WTC11 (cell line): ENCODE measurements around the gene PLPP1. TPM values are rescaled to one million over a fixed set of nuclear protein-coding genes. Genes with fewer than 3 reads are reported as not detected.

Experiments
- ATAC-seq: fragments of 200-7000 bp; cut with Tn5 transposase; 2 replicates; pipeline ENCODE4 v1.10.0; 2021; ENCODE audit warnings: mild to moderate bottlenecking, moderate library complexity
- CTCF ChIA-PET: fragments of 300-600 bp; sonication (Branson Sonifier 250); formaldehyde crosslinking; loops from one replicate; lab custom pipeline; 2021; ENCODE audit warnings: antibody characterized with exemption; lab: Charles Lee
- POLR2A ChIA-PET: fragments of 350-600 bp; sonication (Branson Sonifier 250); formaldehyde crosslinking; loops from one replicate; lab custom pipeline; 2021; ENCODE audit warnings: antibody characterized with exemption; lab: Charles Lee
- DNase-seq: peaks from one replicate; pipeline ENCODE4 v3.0.0; 2021; ENCODE audit warnings: low spot score
- H3K27ac Mint-ChIP-seq: 2 replicates; pipeline ENCODE4 v1.8.0; 2021; ENCODE audit warnings: mixed read lengths
- H3K27me3 Mint-ChIP-seq: 2 replicates; pipeline ENCODE4 v1.8.0; 2021; ENCODE audit warnings: low read depth, mild to moderate bottlenecking, moderate library complexity, mixed read lengths
- H3K36me3 Mint-ChIP-seq: 2 replicates; pipeline ENCODE4 v1.8.0; 2021; ENCODE audit warnings: mixed read lengths
- H3K4me1 Mint-ChIP-seq: 2 replicates; pipeline ENCODE4 v1.8.0; 2022; ENCODE audit warnings: mixed read lengths
- H3K4me3 Mint-ChIP-seq: 2 replicates; pipeline ENCODE4 v1.8.0; 2021; ENCODE audit warnings: mild to moderate bottlenecking, moderate library complexity, mixed read lengths
- H3K9me3 Mint-ChIP-seq: 2 replicates; pipeline ENCODE4 v1.8.0; 2021; ENCODE audit warnings: mixed read lengths
- CTCF ChIP-seq: fragments of 200-600 bp; IDR thresholded peaks from 2 replicates; pipeline ENCODE4 v1.8.0; 2022; ENCODE audit warnings: antibody characterized with exemption
- E2F4 ChIP-seq: sonication (generic); formaldehyde crosslinking; IDR thresholded peaks from 2 replicates; pipeline ENCODE4 v1.8.1; 2022; ENCODE audit warnings: low read depth, mild to moderate bottlenecking, moderate library complexity, missing genetic modification reagents, borderline replicate concordance
- FOXK1 ChIP-seq: sonication (generic); formaldehyde crosslinking; IDR thresholded peaks from 2 replicates; pipeline ENCODE4 v1.8.0; 2022; ENCODE audit warnings: mild to moderate bottlenecking, moderate library complexity, missing genetic modification reagents
- MLX ChIP-seq: sonication (generic); formaldehyde crosslinking; IDR thresholded peaks from 2 replicates; pipeline ENCODE4 v1.8.1; 2023; ENCODE audit warnings: mild to moderate bottlenecking, missing genetic modification reagents, moderate library complexity
- MYBL2 ChIP-seq: sonication (generic); formaldehyde crosslinking; IDR thresholded peaks from 2 replicates; pipeline ENCODE4 v1.8.1; 2023; ENCODE audit warnings: mild to moderate bottlenecking, moderate library complexity, missing genetic modification reagents
- NR1H2 ChIP-seq: sonication (generic); formaldehyde crosslinking; IDR thresholded peaks from 2 replicates; pipeline ENCODE4 v1.9.0; 2021; ENCODE audit warnings: mild to moderate bottlenecking, moderate library complexity, missing genetic modification reagents
- STAT6 ChIP-seq: sonication (generic); formaldehyde crosslinking; conservative IDR thresholded peaks from 2 replicates; pipeline ENCODE4 v1.8.1; 2023; ENCODE audit warnings: mild to moderate bottlenecking, low read depth, missing genetic modification reagents, moderate library complexity
- ZNF121 ChIP-seq: sonication (generic); formaldehyde crosslinking; IDR thresholded peaks from 2 replicates; pipeline ENCODE4 v1.8.0; 2023; ENCODE audit warnings: missing genetic modification reagents
- ZNF281 ChIP-seq: sonication (generic); formaldehyde crosslinking; IDR thresholded peaks from 2 replicates; pipeline ENCODE4 v1.8.0; 2023; ENCODE audit warnings: mild to moderate bottlenecking, missing genetic modification reagents
- total RNA-seq: library from RNA; stranded (reverse); gene quantifications from 3 replicates; pipeline ENCODE4 v1.2.3, GENCODE V29; 2021

PLPP1 gene
- total RNA-seq, 1 experiment from 2014 or later, result 43.2 TPM

GRCh38 chr5:55427157-55427556, 107.6 kb downstream of the PLPP1 start (continued):
- no peak for TF ChIP-seq ZNF281 (CRISPR knock-in tag)
- no peak for TF ChIP-seq MYBL2 (CRISPR knock-in tag)
- no peak for TF ChIP-seq NR1H2 (CRISPR knock-in tag)
- TF ChIP-seq CTCF, result no peak
- TF ChIP-seq, all 79 proteins: peak for 0

- H3K4me3 Mint-ChIP-seq, result no peak overlapping the region
- H3K27ac Mint-ChIP-seq, result no peak overlapping the region
- H3K27me3 Mint-ChIP-seq, result no peaks in the 10 kb centered on the region
- ChIA-PET CTCF (no interaction called here), POLR2A (no interaction called here)
- peaks cover 32% of the 10 kb centered on the region for H3K9me3 Mint-ChIP-seq
- no peak for TF ChIP-seq STAT6 (CRISPR knock-in tag)
- peak; percentile 65; the same call in 1 of the 2 replicates for TF ChIP-seq ZNF121 (CRISPR knock-in tag)
- peaks cover 79% of the 10 kb centered on the region for H3K36me3 Mint-ChIP-seq
- peaks cover 15% of the 10 kb centered on the region for H3K4me1 Mint-ChIP-seq
- no peak for DNase-seq
- ATAC-seq, result no peak
These were observed 108.3 kb downstream of the PLPP1 start for GRCh38 chr5:55426455-55426854.

- POLR2A ChIA-PET, result no interaction called here
- no peak overlapping the region for H3K4me3 Mint-ChIP-seq
- ATAC-seq (no peak), DNase-seq (no peak)
- H3K36me3 Mint-ChIP-seq, result peaks cover 38% of the 10 kb centered on the region
- no peak for TF ChIP-seq E2F4 (CRISPR knock-in tag)
- H3K9me3 Mint-ChIP-seq, result peaks cover 5% of the 10 kb centered on the region; the same call in 1 of the 2 replicates
- H3K27ac Mint-ChIP-seq, result no peak overlapping the region; the same call in 1 of the 2 replicates
- CTCF ChIA-PET, result no interaction called here
- H3K27me3 Mint-ChIP-seq, result no peaks in the 10 kb centered on the region
- H3K4me1 Mint-ChIP-seq, result peaks cover 6% of the 10 kb centered on the region
These were observed 113.7 kb downstream of the PLPP1 start for GRCh38 chr5:55421074-55421529.

GRCh38 chr5:55418994-55419968, 115.5 kb downstream of the PLPP1 start:
- Mint-ChIP-seq H3K27me3 (no peaks in the 10 kb centered on the region), H3K4me3 (no peak overlapping the region), H3K4me1 (peaks cover 6% of the 10 kb centered on the region), H3K9me3 (peaks cover 5% of the 10 kb centered on the region; the same call in 1 of the 2 replicates), H3K36me3 (peaks cover 36% of the 10 kb centered on the region), H3K27ac (peak overlapping the region; percentile 78; the same call in 1 of the 2 replicates)
- TF ChIP-seq MLX (CRISPR knock-in tag) (no peak), FOXK1 (no peak), ZNF281 (CRISPR knock-in tag) (no peak)
- ChIA-PET POLR2A (interaction anchor here (0.6 kb wide), 1 partner anchor 26 kb away, joined by 3 read pairs; no protein-coding TSS in a partner anchor), CTCF (interaction anchor here (1.1 kb wide), 1 partner anchor 273 kb away, joined by 4 read pairs; no protein-coding TSS in a partner anchor)
- DNase-seq, result no peak
- peak; percentile 42 for ATAC-seq
